BJ (cell line): Measurements from ENCODE around the gene SSRP1. TPM values are rescaled to one million over a fixed set of nuclear protein-coding genes. Genes with fewer than 3 reads are reported as not detected.
"Not testable (repeated sequence)": the region's sequence is repeated elsewhere in the genome, so short reads cannot be mapped to it uniquely, and the experiment has no call there.

ENCODE experiments used
- CTCF ChIA-PET: fragments of 350-600 bp; formaldehyde crosslinking; extraction: SDS; loops from one replicate; lab custom pipeline; 2021; ENCODE audit warnings: antibody characterized with exemption, inconsistent platforms; lab: Yijun Ruan, JAX
- POLR2A ChIA-PET: fragments of 300-600 bp; sonication (Branson Sonifier 250); formaldehyde crosslinking; extraction: SDS; loops from one replicate; lab custom pipeline; 2021; ENCODE audit warnings: antibody characterized with exemption; lab: Charles Lee
- DNase-seq: peaks from one replicate; pipeline ENCODE4 v3.0.0-alpha.2; 2011; ENCODE audit warnings: low read depth
- H3K27me3 ChIP-seq: 2 replicates; pipeline ENCODE4 v1.6.0; 2011; ENCODE audit warnings: low read length; ENCODE audit not compliant: control insufficient read depth, insufficient read depth
- H3K36me3 ChIP-seq: 2 replicates; pipeline ENCODE4 v1.5.1; 2011; ENCODE audit warnings: low read length; ENCODE audit not compliant: control insufficient read depth, insufficient read depth
- H3K4me3 ChIP-seq: 2 replicates; pipeline ENCODE4 v1.5.1; 2011; ENCODE audit warnings: low read depth, mild to moderate bottlenecking, control low read depth, low read length
- polyA plus RNA-seq: library from polyadenylated mRNA; depleted of rRNA; stranded (reverse); fragments of >200 nt; gene quantifications from 2 replicates; pipeline ENCODE4 v1.2.3, GENCODE V29; 2011
- TF ChIP-seq, protein P1 (sequence below): IDR thresholded peaks from 2 replicates; pipeline ENCODE4 v1.5.1; 2011; ENCODE audit warnings: low read depth, mild to moderate bottlenecking, control low read depth, inconsistent platforms, low read length, moderate library complexity; ENCODE audit not compliant: insufficient read depth

The SSRP1 gene
- polyA plus RNA-seq, 1 experiment: 102 TPM

DNA sequence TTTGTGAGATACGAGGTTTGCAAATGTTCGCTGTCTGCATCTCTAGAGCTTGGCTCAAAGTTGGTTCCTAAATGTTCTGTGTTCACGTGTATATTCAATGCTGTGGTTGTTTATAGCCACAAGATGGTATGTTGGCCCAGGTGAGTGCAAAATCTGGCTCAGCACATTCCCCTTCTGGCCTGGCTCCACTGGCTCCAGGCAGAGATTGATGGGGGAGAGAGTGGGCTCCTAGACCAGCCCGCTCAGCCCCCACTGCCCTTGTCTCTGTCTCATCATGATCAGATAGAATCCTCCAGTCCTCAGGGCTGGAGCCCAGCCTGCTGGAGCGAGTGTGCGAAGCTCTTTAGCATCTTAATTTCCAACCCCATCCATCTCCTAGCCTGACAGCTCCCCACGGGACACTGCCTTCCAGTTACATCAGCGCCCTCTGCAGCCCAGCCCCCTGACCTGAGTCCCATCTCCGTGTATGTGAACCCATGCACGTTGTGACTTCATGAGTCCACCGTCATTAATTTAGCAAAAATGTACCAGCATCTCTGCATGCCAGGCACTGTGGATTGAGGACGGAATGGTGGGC is 4.4 kb upstream of the SSRP1 start:
- POLR2A ChIA-PET: no interaction called here

DNA sequence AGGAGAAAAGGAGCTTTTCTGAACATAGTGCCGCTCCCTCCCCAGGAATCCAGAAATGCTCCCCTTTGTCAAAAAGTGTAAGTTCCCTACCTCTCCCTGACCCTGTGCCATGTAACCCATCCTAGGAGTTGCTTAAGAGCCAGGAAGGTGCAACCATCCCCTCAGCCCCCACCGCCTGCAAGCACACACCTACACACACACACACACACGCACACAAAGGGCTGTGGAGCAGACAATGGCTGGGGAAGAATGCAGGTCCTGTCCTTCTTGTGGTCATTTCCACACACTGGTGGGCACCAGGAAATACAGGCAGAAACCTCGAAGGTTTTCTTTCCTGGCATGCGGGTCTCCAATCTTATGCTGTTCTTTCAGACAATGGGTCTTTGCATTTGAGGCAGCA is 3.6 kb upstream of the SSRP1 start:
- no peak overlapping the region for H3K4me3 ChIP-seq
- CTCF ChIA-PET: interaction anchor here (0.6 to 2.3 kb wide), 4 partner anchors 9 to 154 kb away, joined by 3 to 8 read pairs (median 4); no protein-coding TSS in a partner anchor
- H3K36me3 ChIP-seq: no peaks in the 10 kb centered on the region
- DNase-seq: no peak
- POLR2A ChIA-PET: no interaction called here
- TF ChIP-seq, protein P1, sequence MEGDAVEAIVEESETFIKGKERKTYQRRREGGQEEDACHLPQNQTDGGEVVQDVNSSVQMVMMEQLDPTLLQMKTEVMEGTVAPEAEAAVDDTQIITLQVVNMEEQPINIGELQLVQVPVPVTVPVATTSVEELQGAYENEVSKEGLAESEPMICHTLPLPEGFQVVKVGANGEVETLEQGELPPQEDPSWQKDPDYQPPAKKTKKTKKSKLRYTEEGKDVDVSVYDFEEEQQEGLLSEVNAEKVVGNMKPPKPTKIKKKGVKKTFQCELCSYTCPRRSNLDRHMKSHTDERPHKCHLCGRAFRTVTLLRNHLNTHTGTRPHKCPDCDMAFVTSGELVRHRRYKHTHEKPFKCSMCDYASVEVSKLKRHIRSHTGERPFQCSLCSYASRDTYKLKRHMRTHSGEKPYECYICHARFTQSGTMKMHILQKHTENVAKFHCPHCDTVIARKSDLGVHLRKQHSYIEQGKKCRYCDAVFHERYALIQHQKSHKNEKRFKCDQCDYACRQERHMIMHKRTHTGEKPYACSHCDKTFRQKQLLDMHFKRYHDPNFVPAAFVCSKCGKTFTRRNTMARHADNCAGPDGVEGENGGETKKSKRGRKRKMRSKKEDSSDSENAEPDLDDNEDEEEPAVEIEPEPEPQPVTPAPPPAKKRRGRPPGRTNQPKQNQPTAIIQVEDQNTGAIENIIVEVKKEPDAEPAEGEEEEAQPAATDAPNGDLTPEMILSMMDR: no peak
- H3K27me3 ChIP-seq: no peaks in the 10 kb centered on the region; the same call in 1 of the 2 replicates

More for the DNA sequence above, 4.4 kb upstream of the SSRP1 start:
- TF ChIP-seq, protein P1: peak; percentile 31; the same call in 1 of the 2 replicates
- no peaks in the 10 kb centered on the region for H3K36me3 ChIP-seq
- CTCF ChIA-PET: interaction anchor here (0.7 to 2.3 kb wide), 5 partner anchors 85 to 496 kb away, joined by 3 to 8 read pairs (median 3); no protein-coding TSS in a partner anchor
- no peak for DNase-seq
- no peaks in the 10 kb centered on the region; the same call in 1 of the 2 replicates for H3K27me3 ChIP-seq
- no peak overlapping the region for H3K4me3 ChIP-seq

DNA sequence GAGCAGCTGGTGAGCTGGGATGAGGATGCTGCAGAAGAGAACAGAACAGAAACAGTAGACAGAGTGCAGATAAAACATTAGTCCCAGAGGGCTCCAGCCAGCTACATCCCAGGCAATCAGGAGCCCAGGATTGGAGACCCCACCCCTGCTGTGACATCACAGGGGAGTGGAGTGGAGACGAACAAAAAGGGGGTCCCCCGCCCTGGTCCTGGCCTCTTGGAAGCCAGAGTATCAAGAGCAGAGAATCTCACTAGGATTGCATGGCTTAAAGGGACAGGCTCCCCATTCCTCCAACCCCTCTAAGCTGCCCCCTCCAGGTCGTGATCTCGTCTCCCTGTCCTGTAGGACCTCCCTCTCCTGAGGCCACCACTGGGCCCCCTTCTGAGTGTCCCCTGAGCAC is 2.5 kb upstream of the SSRP1 start, which contains the start of gene P2RX3:
TSS of gene P2RX3 (plus strand) at position 211 of the 400 bp plus-strand sequence. CDS start 199 bp downstream, outside the sequence.
- no peak for DNase-seq
- no peak within 1 kb of the TSS for H3K4me3 ChIP-seq
- no peaks in the 10 kb centered on the region for H3K36me3 ChIP-seq
- ChIA-PET POLR2A (no interaction called here), CTCF (interaction anchor here (1.2 to 2.3 kb wide), 2 partner anchors 11 to 120 kb away, joined by 3 to 8 read pairs; no protein-coding TSS in a partner anchor)
- H3K27me3 ChIP-seq: no peaks in the 10 kb centered on the region; the same call in 1 of the 2 replicates
- TF ChIP-seq, protein P1: no peak

DNA sequence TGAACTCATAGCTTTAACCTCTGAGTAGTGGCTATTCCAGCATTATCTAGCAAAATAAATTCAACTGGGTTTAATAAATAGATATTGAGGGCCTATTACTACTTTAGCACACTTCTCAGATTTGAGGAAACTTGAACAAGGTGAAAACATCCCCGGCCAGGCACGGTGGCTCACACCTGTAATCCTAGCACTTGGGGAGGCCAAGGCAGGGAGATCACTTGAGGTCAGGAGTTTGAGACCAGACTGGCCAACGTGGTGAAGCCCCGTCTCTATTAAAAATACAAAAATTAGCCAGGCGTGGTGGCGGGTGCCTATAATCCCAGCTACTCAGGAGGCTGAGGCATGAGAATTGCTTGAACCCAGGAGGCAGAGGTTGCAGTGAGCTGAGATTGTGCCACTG is 1.2 kb upstream of the SSRP1 start:
- H3K4me3 ChIP-seq: not testable (repeated sequence)

DNA sequence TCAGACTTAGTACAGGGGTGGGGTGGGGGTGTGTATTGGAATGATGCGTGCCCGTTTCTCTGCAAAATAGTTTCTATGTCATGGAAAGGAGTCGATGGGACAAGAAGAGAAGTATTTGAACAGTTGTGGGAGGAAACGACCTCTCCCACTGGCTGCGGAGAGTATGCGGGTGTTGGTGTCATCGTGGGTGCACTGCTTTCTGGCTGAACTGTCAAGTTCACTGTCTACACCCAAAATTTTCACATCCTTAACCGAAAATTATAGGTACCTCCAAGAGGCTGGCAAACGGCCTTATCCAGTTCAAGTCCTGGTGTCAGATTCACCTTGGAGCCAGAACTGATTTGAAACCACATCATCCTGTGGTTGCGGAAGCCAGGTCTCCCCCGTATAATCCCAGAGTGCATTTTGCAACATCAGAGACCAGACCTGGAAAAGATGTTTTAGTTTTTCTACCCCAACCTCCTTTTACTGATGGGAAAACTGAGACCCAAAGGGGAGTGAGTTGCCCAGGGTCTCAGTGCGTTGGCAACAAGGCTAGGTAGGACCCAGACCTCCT is 497 bp upstream of the SSRP1 start:
- Histone ChIP-seq H3K4me3 (peak overlapping the region; percentile 89), H3K36me3 (peaks cover 15% of the 10 kb centered on the region), H3K27me3 (no peaks in the 10 kb centered on the region; the same call in 1 of the 2 replicates)
- DNase-seq: no peak
- TF ChIP-seq, protein P1: no peak
- CTCF ChIA-PET: interaction anchor here (1.3 kb wide), 1 partner anchor 9 kb away, joined by 7 read pairs; no protein-coding TSS in a partner anchor
- POLR2A ChIA-PET: no interaction called here

More for the DNA sequence above, 1.2 kb upstream of the SSRP1 start:
- CTCF ChIA-PET: interaction anchor here (1.3 kb wide), 1 partner anchor 9 kb away, joined by 7 read pairs; no protein-coding TSS in a partner anchor
- H3K36me3 ChIP-seq, POLR2A ChIA-PET, DNase-seq, H3K27me3 ChIP-seq: not testable (repeated sequence)
